ENCODE measurements around the gene SLC30A1.

The SLC30A1 gene

GRCh38 chr1:211613108-211613947, 34.4 kb upstream of the SLC30A1 start:
- TF ChIP-seq GATA1 (IDR thresholded peaks at IDR 0.05; ENCODE audit: low read depth, low read length): no peak
- TF ChIP-seq POLR2A (IDR thresholded peaks at IDR 0.05; ENCODE audit: low read length): peak; percentile 53
- peak; percentile 97 for DNase-seq

GRCh38 chr1:211612786-211613107, 33.8 kb upstream of the SLC30A1 start:
- TF ChIP-seq POLR2A (IDR thresholded peaks at IDR 0.05; ENCODE audit: low read length) (no peak), GATA1 (IDR thresholded peaks at IDR 0.05; ENCODE audit: low read depth, low read length) (no peak)
- peak in 1 of 2 experiments; percentile 44 for DNase-seq

- TF ChIP-seq POLR2A (IDR thresholded peaks at IDR 0.05; ENCODE audit: low read length): no peak
- TF ChIP-seq GATA1 (IDR thresholded peaks at IDR 0.05; ENCODE audit: low read depth, low read length): no peak
- DNase-seq: peak in 1 of 2 experiments; percentile 27
Measured at GRCh38 chr1:211611818-211612217, 32.9 kb upstream of the SLC30A1 start.

GRCh38 chr1:211610779-211611556, 32.0 kb upstream of the SLC30A1 start:
- TF ChIP-seq GATA1 (IDR thresholded peaks at IDR 0.05; ENCODE audit: low read depth, low read length) (no peak), POLR2A (IDR thresholded peaks at IDR 0.05; ENCODE audit: low read length) (no peak)
- no peak for DNase-seq

- DNase-seq: no peak
- TF ChIP-seq GATA1 (IDR thresholded peaks at IDR 0.05; ENCODE audit: low read depth, low read length) (no peak), POLR2A (IDR thresholded peaks at IDR 0.05; ENCODE audit: low read length) (no peak)
Measured at GRCh38 chr1:211609120-211610024, 30.4 kb upstream of the SLC30A1 start.

GRCh38 chr1:211607754-211608473, 29.0 kb upstream of the SLC30A1 start:
- TF ChIP-seq POLR2A (IDR thresholded peaks at IDR 0.05; ENCODE audit: low read length) (no peak), GATA1 (IDR thresholded peaks at IDR 0.05; ENCODE audit: low read depth, low read length) (no peak)
- no peak for DNase-seq

- peak in 1 of 2 experiments; percentile 22 for DNase-seq
- TF ChIP-seq POLR2A (IDR thresholded peaks at IDR 0.05; ENCODE audit: low read length) (no peak), GATA1 (IDR thresholded peaks at IDR 0.05; ENCODE audit: low read depth, low read length) (no peak)
Measured at GRCh38 chr1:211606914-211607753, 28.2 kb upstream of the SLC30A1 start.

- DNase-seq: no peak
- TF ChIP-seq POLR2A (IDR thresholded peaks at IDR 0.05; ENCODE audit: low read length): no peak
- TF ChIP-seq GATA1 (IDR thresholded peaks at IDR 0.05; ENCODE audit: low read depth, low read length): no peak
Measured at GRCh38 chr1:211606332-211606913, 27.5 kb upstream of the SLC30A1 start.

GRCh38 chr1:211605603-211606331, 26.8 kb upstream of the SLC30A1 start:
- no peak for DNase-seq
- TF ChIP-seq GATA1 (IDR thresholded peaks at IDR 0.05; ENCODE audit: low read depth, low read length) (no peak), POLR2A (IDR thresholded peaks at IDR 0.05; ENCODE audit: low read length) (no peak)

- TF ChIP-seq GATA1 (IDR thresholded peaks at IDR 0.05; ENCODE audit: low read depth, low read length): no peak
- TF ChIP-seq POLR2A (IDR thresholded peaks at IDR 0.05; ENCODE audit: low read length): no peak
- no peak for DNase-seq
Measured at GRCh38 chr1:211605034-211605433, 26.1 kb upstream of the SLC30A1 start.

GRCh38 chr1:211604548-211604947, 25.6 kb upstream of the SLC30A1 start:
- TF ChIP-seq POLR2A (IDR thresholded peaks at IDR 0.05; ENCODE audit: low read length) (no peak), GATA1 (IDR thresholded peaks at IDR 0.05; ENCODE audit: low read depth, low read length) (no peak)
- DNase-seq: no peak
